GM13977 (cell line): ENCODE results near the gene AUH.

Experiments
- DNase-seq: peaks from one replicate; pipeline ENCODE4 v3.0.0; 2012; ENCODE audit warnings: low spot score
- CTCF ChIP-seq: IDR thresholded peaks from 2 replicates; pipeline ENCODE4 v1.5.1; 2012; ENCODE audit warnings: mild to moderate bottlenecking, control low read depth; ENCODE audit not compliant: insufficient read depth; ENCODE audit errors: extremely low read depth, missing control alignments
- in situ Hi-C: fragments of 300-500 bp; cut with MboI; formaldehyde crosslinking; loops from one replicate; pipeline ENCODE4 v1.12.0; 2022; ENCODE audit warnings: low sequenced_read_pairs, low pct_unique_long_range_greater_than_20kb, mixed read lengths, inconsistent platforms; ENCODE audit not compliant: unreplicated experiment

The AUH gene

GRCh38 chr9:91269907-91270491 lies 91.7 kb downstream of the AUH start:
- in situ Hi-C loops = no loop called here
- no peak for TF ChIP-seq CTCF

GRCh38 chr9:91266448-91266847 lies 95.3 kb downstream of the AUH start:
- no peak for TF ChIP-seq CTCF
- in situ Hi-C loops = no loop called here
- no peak for DNase-seq

More at GRCh38 chr9:91269907-91270491, 91.7 kb downstream of the AUH start:
- DNase-seq = no peak

GRCh38 chr9:91265514-91265913 lies 96.2 kb downstream of the AUH start:
- in situ Hi-C loops = no loop called here
- DNase-seq = no peak
- no peak for TF ChIP-seq CTCF

- TF ChIP-seq CTCF = no peak
- in situ Hi-C loops = no loop called here
- DNase-seq = no peak
These were observed 100.3 kb downstream of the AUH start for GRCh38 chr9:91261417-91261816.

GRCh38 chr9:91259162-91259561 lies 102.6 kb downstream of the AUH start:
- DNase-seq = no peak
- in situ Hi-C loops = no loop called here

GRCh38 chr9:91258451-91258850 lies 103.3 kb downstream of the AUH start:
- DNase-seq = no peak
- TF ChIP-seq CTCF = no peak
- in situ Hi-C loops = no loop called here

More at GRCh38 chr9:91259162-91259561, 102.6 kb downstream of the AUH start:
- no peak for TF ChIP-seq CTCF
